Measurements from ENCODE around the gene PAK5.

- TF ChIP-seq CTCF (IDR thresholded peaks at IDR 0.05) (no peak), POLR2A (IDR thresholded peaks at IDR 0.05) (no peak)
Measured at GRCh38 chr20:9838378-9839295, at the start of gene PAK5.
